Neural progenitor cell (in vitro differentiated cells): Measurements from ENCODE around the gene GALR2. TPM values are rescaled to one million over a fixed set of nuclear protein-coding genes. Genes with fewer than 3 reads are reported as not detected.
"Not testable (repeated sequence)": the region's sequence is repeated elsewhere in the genome, so short reads cannot be mapped to it uniquely, and the experiment has no call there.

Experiments
- DNase-seq: peaks from one replicate; pipeline ENCODE4 v3.0.0-alpha.2; 2016; ENCODE audit warnings: low spot score
- H2AFZ ChIP-seq: fragments of 200-600 bp; sonication (generic); replicated peaks from 2 replicates; pipeline ENCODE4 v1.6.1; 2016; ENCODE audit warnings: antibody characterized with exemption
- H3F3A ChIP-seq: fragments of 200-600 bp; sonication (generic); 2 replicates; pipeline ENCODE4 v1.6.1; 2016; ENCODE audit warnings: antibody characterized with exemption, low read depth
- H3K27ac ChIP-seq: fragments of 200-600 bp; sonication (generic); 2 replicates; pipeline ENCODE4 v1.5.1; 2016; ENCODE audit warnings: mild to moderate bottlenecking
- H3K27me3 ChIP-seq: fragments of 200-600 bp; sonication (generic); 2 replicates; pipeline ENCODE4 v1.6.1; 2016; ENCODE audit warnings: mild to moderate bottlenecking, moderate library complexity
- H3K36me3 ChIP-seq: fragments of 200-600 bp; sonication (generic); 2 replicates; pipeline ENCODE4 v1.5.1; 2016
- H3K4me1 ChIP-seq: fragments of 200-600 bp; sonication (generic); 2 replicates; pipeline ENCODE4 v1.6.1; 2016; ENCODE audit warnings: mixed run types
- H3K4me2 ChIP-seq: fragments of 200-600 bp; sonication (generic); 2 replicates; pipeline ENCODE4 v1.6.1; 2016
- H3K4me3 ChIP-seq: fragments of 200-600 bp; sonication (generic); 2 replicates; pipeline ENCODE4 v1.5.1; 2016
- H3K79me2 ChIP-seq: fragments of 200-600 bp; sonication (generic); 2 replicates; pipeline ENCODE4 v1.6.1; 2016; ENCODE audit warnings: low read depth
- H3K9ac ChIP-seq: fragments of 200-600 bp; sonication (generic); 2 replicates; pipeline ENCODE4 v1.6.1; 2016
- H3K9me3 ChIP-seq: fragments of 200-600 bp; sonication (generic); 2 replicates; pipeline ENCODE4 v1.5.1; 2016; ENCODE audit warnings: low read depth
- H4K20me1 ChIP-seq: fragments of 200-600 bp; sonication (generic); 2 replicates; pipeline ENCODE4 v1.6.1; 2016; ENCODE audit warnings: low read depth
- H3K27ac Mint-ChIP-seq: 3 replicates; pipeline ENCODE4 v1.8.0; 2021; ENCODE audit warnings: mixed read lengths
- H3K27me3 Mint-ChIP-seq: 2 replicates; pipeline ENCODE4 v1.8.0; 2022; ENCODE audit warnings: low read depth, mild to moderate bottlenecking, inconsistent platforms, moderate library complexity, mixed read lengths; ENCODE audit not compliant: insufficient read depth
- H3K36me3 Mint-ChIP-seq: 3 replicates; pipeline ENCODE4 v1.8.0; 2021; ENCODE audit warnings: mixed read lengths
- H3K4me1 Mint-ChIP-seq: 3 replicates; pipeline ENCODE4 v1.8.0; 2021; ENCODE audit warnings: mixed read lengths
- H3K4me3 Mint-ChIP-seq: 3 replicates; pipeline ENCODE4 v1.8.0; 2021; ENCODE audit warnings: mild to moderate bottlenecking, moderate library complexity, mixed read lengths
- H3K9me3 Mint-ChIP-seq: 3 replicates; pipeline ENCODE4 v1.8.0; 2020; ENCODE audit warnings: mixed read lengths
- EZH2 ChIP-seq: fragments of 200-600 bp; sonication (generic); IDR thresholded peaks from 2 replicates; pipeline ENCODE4 v1.6.1; 2017; ENCODE audit warnings: antibody characterized with exemption, mild to moderate bottlenecking, moderate library complexity
- EZH2phosphoT487 ChIP-seq: fragments of 200-600 bp; sonication (generic); IDR thresholded peaks from 2 replicates; pipeline ENCODE4 v1.6.1; 2017; ENCODE audit warnings: antibody characterized with exemption
- total RNA-seq: library from RNA; depleted of rRNA; stranded (reverse); fragments of >200 nt; gene quantifications from 2 replicates; pipeline ENCODE4 v1.2.3, GENCODE V29; 2015; ENCODE audit warnings: low replicate concordance
- TF ChIP-seq, protein P1 (sequence below): fragments of 200-600 bp; sonication (generic); IDR thresholded peaks from 2 replicates; pipeline ENCODE4 v1.5.1; 2017; ENCODE audit warnings: antibody characterized with exemption, mild to moderate bottlenecking

Gene GALR2
- total RNA-seq, 1 donor from 2014 or later = not detected

DNA sequence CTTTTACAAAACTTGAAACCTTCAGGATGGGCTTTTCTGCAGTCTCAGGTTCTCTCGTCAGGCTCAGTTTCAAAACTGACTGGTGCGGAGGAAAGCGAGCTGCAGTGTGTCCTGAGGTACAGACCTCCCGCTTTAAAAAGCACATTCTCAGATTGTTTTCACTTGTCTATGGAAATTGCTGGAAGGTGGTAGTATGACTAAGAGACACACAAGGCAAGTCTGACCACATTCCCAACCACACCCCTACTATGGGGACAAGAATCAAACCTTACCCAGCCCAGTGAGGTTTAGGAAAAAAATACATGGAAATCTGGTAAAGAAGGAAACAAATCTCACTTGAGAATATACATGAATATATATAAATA lies 20.5 kb upstream of the GALR2 start:
- Mint-ChIP-seq H3K4me3 (no peak overlapping the region), H3K27me3 (no peaks in the 10 kb centered on the region), H3K27ac (no peak overlapping the region), H3K36me3 (peaks cover 39% of the 10 kb centered on the region), H3K4me1 (peaks cover 4% of the 10 kb centered on the region), H3K9me3 (no peaks in the 10 kb centered on the region)
- DNase-seq = no peak
- Histone ChIP-seq H3K9me3 (no peaks in the 10 kb centered on the region), H3K79me2 (no peaks in the 10 kb centered on the region), H3K27ac (no peak overlapping the region), H3K4me1 (peaks cover 11% of the 10 kb centered on the region), H3K4me3 (no peak overlapping the region), H3F3A (peaks cover 26% of the 10 kb centered on the region), H3K9ac (no peak overlapping the region), H3K27me3 (no peaks in the 10 kb centered on the region), H3K4me2 (no peak overlapping the region), H4K20me1 (no peaks in the 10 kb centered on the region), H2AFZ (no peak overlapping the region), H3K36me3 (peaks cover 7% of the 10 kb centered on the region)
- TF ChIP-seq, protein P1, sequence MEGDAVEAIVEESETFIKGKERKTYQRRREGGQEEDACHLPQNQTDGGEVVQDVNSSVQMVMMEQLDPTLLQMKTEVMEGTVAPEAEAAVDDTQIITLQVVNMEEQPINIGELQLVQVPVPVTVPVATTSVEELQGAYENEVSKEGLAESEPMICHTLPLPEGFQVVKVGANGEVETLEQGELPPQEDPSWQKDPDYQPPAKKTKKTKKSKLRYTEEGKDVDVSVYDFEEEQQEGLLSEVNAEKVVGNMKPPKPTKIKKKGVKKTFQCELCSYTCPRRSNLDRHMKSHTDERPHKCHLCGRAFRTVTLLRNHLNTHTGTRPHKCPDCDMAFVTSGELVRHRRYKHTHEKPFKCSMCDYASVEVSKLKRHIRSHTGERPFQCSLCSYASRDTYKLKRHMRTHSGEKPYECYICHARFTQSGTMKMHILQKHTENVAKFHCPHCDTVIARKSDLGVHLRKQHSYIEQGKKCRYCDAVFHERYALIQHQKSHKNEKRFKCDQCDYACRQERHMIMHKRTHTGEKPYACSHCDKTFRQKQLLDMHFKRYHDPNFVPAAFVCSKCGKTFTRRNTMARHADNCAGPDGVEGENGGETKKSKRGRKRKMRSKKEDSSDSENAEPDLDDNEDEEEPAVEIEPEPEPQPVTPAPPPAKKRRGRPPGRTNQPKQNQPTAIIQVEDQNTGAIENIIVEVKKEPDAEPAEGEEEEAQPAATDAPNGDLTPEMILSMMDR = no peak
- no peak for TF ChIP-seq EZH2phosphoT487
- no peak for TF ChIP-seq EZH2

GRCh38 chr17:76056882-76057281 lies 17.7 kb upstream of the GALR2 start:
- Mint-ChIP-seq H3K4me1 (no peaks in the 10 kb centered on the region), H3K9me3 (no peaks in the 10 kb centered on the region), H3K4me3 (no peak overlapping the region), H3K27me3 (peaks cover 3% of the 10 kb centered on the region), H3K27ac (no peak overlapping the region), H3K36me3 (peaks cover 37% of the 10 kb centered on the region)
- no peak for TF ChIP-seq EZH2phosphoT487
- TF ChIP-seq EZH2 = no peak
- TF ChIP-seq, protein P1 = no peak
- peaks cover 7% of the 10 kb centered on the region for H3K36me3 ChIP-seq
- no peaks in the 10 kb centered on the region for H3K79me2 ChIP-seq
- H3K4me2 ChIP-seq = no peak overlapping the region
- no peak overlapping the region for H3K27ac ChIP-seq
- H3K27me3 ChIP-seq = no peaks in the 10 kb centered on the region
- H4K20me1 ChIP-seq = peaks cover 2% of the 10 kb centered on the region
- no peak overlapping the region for H3K9ac ChIP-seq
- no peaks in the 10 kb centered on the region for H3K9me3 ChIP-seq
- H3K4me3 ChIP-seq = no peak overlapping the region
- no peaks in the 10 kb centered on the region for H3K4me1 ChIP-seq
- H2AFZ ChIP-seq = no peak overlapping the region
- H3F3A ChIP-seq = peaks cover 10% of the 10 kb centered on the region
- DNase-seq = no peak

- not testable (repeated sequence) for H3K4me2 ChIP-seq, H2AFZ ChIP-seq, H3K36me3 ChIP-seq, H3K4me3 ChIP-seq, H3K27me3 ChIP-seq, H3K4me1 Mint-ChIP-seq, H3K9ac ChIP-seq, H3K27ac ChIP-seq, H3K4me1 ChIP-seq, DNase-seq, H3K4me3 Mint-ChIP-seq, H3K27ac Mint-ChIP-seq, H3K79me2 ChIP-seq, H4K20me1 ChIP-seq, H3K9me3 Mint-ChIP-seq, H3K9me3 ChIP-seq, H3K27me3 Mint-ChIP-seq
- H3K36me3 Mint-ChIP-seq = peaks cover 42% of the 10 kb centered on the region
- H3F3A ChIP-seq = peaks cover 14% of the 10 kb centered on the region
Observed at GRCh38 chr17:76058264-76058663, 16.3 kb upstream of the GALR2 start.

DNA sequence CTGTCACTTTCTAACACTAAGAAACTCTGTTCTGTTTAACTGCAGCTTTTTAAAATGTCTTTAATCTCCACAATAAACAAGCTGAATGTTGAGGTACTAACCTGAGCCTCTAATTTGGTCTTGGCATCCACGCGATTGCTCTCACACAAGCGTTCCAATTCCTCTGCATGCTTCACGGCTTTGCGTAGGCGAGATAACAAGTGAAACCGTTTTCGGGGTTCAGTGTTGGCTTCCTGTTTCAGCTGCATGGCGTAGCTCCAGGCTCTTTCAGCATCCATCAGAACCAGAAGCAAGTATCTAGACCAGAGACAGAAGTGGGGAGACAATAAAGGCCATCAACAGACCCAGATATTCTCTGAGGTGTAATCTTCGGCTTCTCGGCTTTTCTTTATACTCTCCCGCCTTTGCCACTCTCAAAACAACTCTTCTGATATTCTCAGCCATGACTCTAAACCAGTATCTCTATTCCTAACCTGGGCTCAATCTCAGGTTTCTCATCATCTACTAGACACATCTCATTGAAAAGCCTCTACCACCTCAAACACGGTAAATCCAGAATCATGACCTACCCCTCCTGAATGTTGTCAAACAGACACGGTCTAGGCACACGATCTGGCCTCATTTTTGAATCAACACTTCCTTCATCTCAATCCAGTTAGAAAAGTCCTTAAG lies 10.6 kb upstream of the GALR2 start:
- Histone ChIP-seq H3K27me3 (no peaks in the 10 kb centered on the region), H3K4me3 (no peak overlapping the region), H2AFZ (no peak overlapping the region), H3K27ac (no peak overlapping the region), H3F3A (peaks cover 13% of the 10 kb centered on the region), H3K9me3 (no peaks in the 10 kb centered on the region), H3K9ac (no peak overlapping the region), H3K79me2 (peaks cover 8% of the 10 kb centered on the region), H3K36me3 (peaks cover 6% of the 10 kb centered on the region), H3K4me1 (no peaks in the 10 kb centered on the region), H3K4me2 (no peak overlapping the region), H4K20me1 (peaks cover 5% of the 10 kb centered on the region)
- H3K36me3 Mint-ChIP-seq = peaks cover 42% of the 10 kb centered on the region
- H3K4me1 Mint-ChIP-seq = no peaks in the 10 kb centered on the region
- H3K9me3 Mint-ChIP-seq = no peaks in the 10 kb centered on the region
- DNase-seq = no peak
- H3K27ac Mint-ChIP-seq = no peak overlapping the region
- no peak overlapping the region for H3K4me3 Mint-ChIP-seq
- peaks cover 3% of the 10 kb centered on the region for H3K27me3 Mint-ChIP-seq
- TF ChIP-seq, protein P1 = no peak
- no peak for TF ChIP-seq EZH2phosphoT487
- no peak for TF ChIP-seq EZH2
